Measurements from ENCODE around the gene RABGAP1L. TPM values are rescaled to one million over a fixed set of nuclear protein-coding genes. Genes with fewer than 3 reads are reported as not detected.

The RABGAP1L gene
- total RNA-seq, 1 experiment from 2014 or later = 29.3 TPM

DNA sequence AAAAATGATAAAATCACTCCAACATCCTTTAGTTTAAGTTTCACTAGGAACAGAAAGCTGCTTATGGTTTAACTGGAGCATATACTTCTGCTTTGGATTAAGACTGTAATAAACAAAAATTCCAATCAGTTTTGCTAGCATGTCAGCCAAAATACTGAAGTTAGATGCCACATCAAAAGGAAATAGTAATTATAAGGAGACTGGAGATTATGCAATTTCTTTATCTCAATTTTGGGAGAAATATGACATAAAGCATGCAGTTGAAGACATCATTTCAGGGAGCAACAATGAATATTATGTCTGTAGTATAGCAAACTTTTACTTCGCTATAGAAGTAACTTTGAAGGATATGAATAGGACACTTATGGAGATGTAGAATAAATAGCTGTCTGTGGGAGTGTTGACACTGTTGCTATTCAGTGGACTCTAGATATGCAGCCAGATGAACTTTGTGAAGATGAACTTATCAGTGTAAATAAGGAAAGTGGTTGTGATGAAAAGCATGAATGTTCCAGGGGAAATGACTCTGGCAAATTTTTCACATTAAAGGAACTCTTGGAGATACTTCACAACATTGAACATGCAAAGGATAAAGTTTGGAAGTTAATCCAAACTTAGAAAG is 107.8 kb downstream of the RABGAP1L start:
- H2AFZ ChIP-seq (ENCODE audit: low read depth, low read length, poor library complexity, severe bottlenecking) = no peak overlapping the region
- no peaks in the 10 kb centered on the region for H4K20me1 ChIP-seq (ENCODE audit: insufficient read depth)
- H3K9me2 ChIP-seq (ENCODE audit: insufficient read depth) = no peaks in the 10 kb centered on the region
- H3K9ac ChIP-seq (ENCODE audit: low read length) = no peak overlapping the region
- no peaks in the 10 kb centered on the region for H3K36me3 ChIP-seq (ENCODE audit: control insufficient read depth in 1 of 2, insufficient read depth in 2 of 2, low read length in 2 of 2)
- no peaks in the 10 kb centered on the region for H3K27me3 ChIP-seq (ENCODE audit: insufficient read depth, low read length)
- ChIA-PET POLR2A (no interaction called here), RAD21 (ENCODE audit: low non-redundant PET in 1 of 2, low total read pairs in 2 of 2, uncharacterized antibody in 2 of 2, unreplicated experiment in 2 of 2) (no interaction called here), CTCF (no interaction called here)
- no peak overlapping the region for H3K27ac ChIP-seq (ENCODE audit: low read depth, low read length)
- DNase-seq (ENCODE audit: low read depth, low spot score) = no peak
- no peak overlapping the region for H3K4me3 ChIP-seq (replicated peaks in 1 of 2; ENCODE audit: low read depth in 1 of 2, low read length in 2 of 2)
- H3K9me3 ChIP-seq (ENCODE audit: control insufficient read depth in 1 of 2, insufficient read depth in 1 of 2, low read depth in 1 of 2, low read length in 2 of 2) = no peaks in the 10 kb centered on the region
- H3K4me1 ChIP-seq (ENCODE audit: control insufficient read depth in 1 of 2, insufficient read depth in 2 of 2, low read length in 2 of 2) = no peaks in the 10 kb centered on the region
- ATAC-seq = no peak
- intact Hi-C loops (cut with micrococcal nuclease) = no loop called here
- no peak for TF ChIP-seq ELF1 (IDR thresholded peaks at IDR 0.05; ENCODE audit: borderline replicate concordance, low read depth)
- TF ChIP-seq, protein P1, sequence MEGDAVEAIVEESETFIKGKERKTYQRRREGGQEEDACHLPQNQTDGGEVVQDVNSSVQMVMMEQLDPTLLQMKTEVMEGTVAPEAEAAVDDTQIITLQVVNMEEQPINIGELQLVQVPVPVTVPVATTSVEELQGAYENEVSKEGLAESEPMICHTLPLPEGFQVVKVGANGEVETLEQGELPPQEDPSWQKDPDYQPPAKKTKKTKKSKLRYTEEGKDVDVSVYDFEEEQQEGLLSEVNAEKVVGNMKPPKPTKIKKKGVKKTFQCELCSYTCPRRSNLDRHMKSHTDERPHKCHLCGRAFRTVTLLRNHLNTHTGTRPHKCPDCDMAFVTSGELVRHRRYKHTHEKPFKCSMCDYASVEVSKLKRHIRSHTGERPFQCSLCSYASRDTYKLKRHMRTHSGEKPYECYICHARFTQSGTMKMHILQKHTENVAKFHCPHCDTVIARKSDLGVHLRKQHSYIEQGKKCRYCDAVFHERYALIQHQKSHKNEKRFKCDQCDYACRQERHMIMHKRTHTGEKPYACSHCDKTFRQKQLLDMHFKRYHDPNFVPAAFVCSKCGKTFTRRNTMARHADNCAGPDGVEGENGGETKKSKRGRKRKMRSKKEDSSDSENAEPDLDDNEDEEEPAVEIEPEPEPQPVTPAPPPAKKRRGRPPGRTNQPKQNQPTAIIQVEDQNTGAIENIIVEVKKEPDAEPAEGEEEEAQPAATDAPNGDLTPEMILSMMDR (IDR thresholded peaks at IDR 0.05 in 2 of 3, conservative IDR thresholded peaks at IDR 0.05 in 1 of 3; ENCODE audit: borderline replicate concordance in 1 of 3, insufficient read depth in 1 of 3, low read depth in 2 of 3, low read length in 2 of 3) = no peak
- no peak for TF ChIP-seq YY1 (IDR thresholded peaks at IDR 0.05; ENCODE audit: extremely low read depth, insufficient replicate concordance, low read depth, low read length)
- TF ChIP-seq, protein P2, sequence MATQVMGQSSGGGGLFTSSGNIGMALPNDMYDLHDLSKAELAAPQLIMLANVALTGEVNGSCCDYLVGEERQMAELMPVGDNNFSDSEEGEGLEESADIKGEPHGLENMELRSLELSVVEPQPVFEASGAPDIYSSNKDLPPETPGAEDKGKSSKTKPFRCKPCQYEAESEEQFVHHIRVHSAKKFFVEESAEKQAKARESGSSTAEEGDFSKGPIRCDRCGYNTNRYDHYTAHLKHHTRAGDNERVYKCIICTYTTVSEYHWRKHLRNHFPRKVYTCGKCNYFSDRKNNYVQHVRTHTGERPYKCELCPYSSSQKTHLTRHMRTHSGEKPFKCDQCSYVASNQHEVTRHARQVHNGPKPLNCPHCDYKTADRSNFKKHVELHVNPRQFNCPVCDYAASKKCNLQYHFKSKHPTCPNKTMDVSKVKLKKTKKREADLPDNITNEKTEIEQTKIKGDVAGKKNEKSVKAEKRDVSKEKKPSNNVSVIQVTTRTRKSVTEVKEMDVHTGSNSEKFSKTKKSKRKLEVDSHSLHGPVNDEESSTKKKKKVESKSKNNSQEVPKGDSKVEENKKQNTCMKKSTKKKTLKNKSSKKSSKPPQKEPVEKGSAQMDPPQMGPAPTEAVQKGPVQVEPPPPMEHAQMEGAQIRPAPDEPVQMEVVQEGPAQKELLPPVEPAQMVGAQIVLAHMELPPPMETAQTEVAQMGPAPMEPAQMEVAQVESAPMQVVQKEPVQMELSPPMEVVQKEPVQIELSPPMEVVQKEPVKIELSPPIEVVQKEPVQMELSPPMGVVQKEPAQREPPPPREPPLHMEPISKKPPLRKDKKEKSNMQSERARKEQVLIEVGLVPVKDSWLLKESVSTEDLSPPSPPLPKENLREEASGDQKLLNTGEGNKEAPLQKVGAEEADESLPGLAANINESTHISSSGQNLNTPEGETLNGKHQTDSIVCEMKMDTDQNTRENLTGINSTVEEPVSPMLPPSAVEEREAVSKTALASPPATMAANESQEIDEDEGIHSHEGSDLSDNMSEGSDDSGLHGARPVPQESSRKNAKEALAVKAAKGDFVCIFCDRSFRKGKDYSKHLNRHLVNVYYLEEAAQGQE (IDR thresholded peaks at IDR 0.05; ENCODE audit: low read depth) = no peak
- TF ChIP-seq SP1 (IDR thresholded peaks at IDR 0.05; ENCODE audit: low read depth) = no peak
- no peak for TF ChIP-seq EZH2phosphoT487 (IDR thresholded peaks at IDR 0.05; ENCODE audit: borderline replicate concordance)
- TF ChIP-seq POLR2A (IDR thresholded peaks at IDR 0.05; ENCODE audit: borderline replicate concordance, extremely low read depth, insufficient read depth, insufficient read length) = no peak
- H3K4me2 ChIP-seq (ENCODE audit: low read length) = no peak overlapping the region
- BruUV-seq (replicated peaks) = no TSS peak
- no peaks in the 10 kb centered on the region for H3K79me2 ChIP-seq (ENCODE audit: insufficient read depth, low read length)

Measured in HCT116 (cell line).